HCT116 (cell line): ENCODE measurements around the gene KCNAB3. TPM values are rescaled to one million over a fixed set of nuclear protein-coding genes. Genes with fewer than 3 reads are reported as not detected.

Source experiments
- ATAC-seq: fragments of 200-7000 bp; cut with Tn5 transposase; 2 replicates; pipeline ENCODE4 v1.9.1; 2020; ENCODE audit warnings: mild to moderate bottlenecking, moderate library complexity
- BruUV-seq: library from RNA; stranded (reverse); fragments of 400-500 nt; replicated peaks from 2 replicates; lab custom pipeline; 2021; lab: Mats Ljungman, UMichigan
- CTCF ChIA-PET: fragments of 300-600 bp; sonication (Branson Sonifier 250); formaldehyde crosslinking; loops from one replicate; lab custom pipeline; 2021; ENCODE audit warnings: antibody characterized with exemption; lab: Charles Lee
- POLR2A ChIA-PET: fragments of 300-600, 350-600 bp; sonication (Branson Sonifier 250); formaldehyde crosslinking; loops from one replicate; lab custom pipeline; 2021; ENCODE audit warnings: antibody characterized with exemption; lab: Charles Lee
- RAD21 ChIA-PET, 2 experiments: fragments of 300-600 bp; sonication (Branson Sonifier 250); formaldehyde crosslinking; loops; one replicate each; lab custom pipeline; 2023; ENCODE audit warnings: low total read pairs in 2 of 2; ENCODE audit not compliant: uncharacterized antibody in 2 of 2, unreplicated experiment in 2 of 2, low non-redundant PET in 1 of 2; lab: Charles Lee
- DNase-seq: peaks from one replicate; pipeline ENCODE4 v3.0.0-alpha.2; 2010; ENCODE audit warnings: low read depth, low spot score
- H2AFZ ChIP-seq: fragments of 200-600 bp; shearing (Covaris generic), sonication (generic); 2 replicates; pipeline ENCODE4 v1.6.1; 2017; ENCODE audit warnings: low read depth, mixed run types, mixed read lengths, antibody characterized with exemption, low read length; ENCODE audit not compliant: poor library complexity, severe bottlenecking
- H3K27ac ChIP-seq: 2 replicates; pipeline ENCODE4 v1.5.1; 2012; ENCODE audit warnings: low read depth, low read length
- H3K27me3 ChIP-seq: fragments of 200-600 bp; sonication (generic); 2 replicates; pipeline ENCODE4 v1.6.1; 2016; ENCODE audit warnings: mixed run types, low read length, mixed read lengths; ENCODE audit not compliant: insufficient read depth
- H3K36me3 ChIP-seq, 2 experiments: fragments of 200-500 bp in 1 of 2; fragments of 200-600 bp in 1 of 2; sonication (Bioruptor generic) in 1 of 2; sonication (generic) in 1 of 2; 2 replicates each; pipeline versions ENCODE4 v1.5.1 to v1.6.1; 2014 to 2016; ENCODE audit warnings: low read length in 2 of 2, inconsistent platforms in 1 of 2, mixed read lengths in 1 of 2, mixed run types in 1 of 2; ENCODE audit not compliant: insufficient read depth in 2 of 2, control insufficient read depth in 1 of 2
- H3K4me1 ChIP-seq, 2 experiments: fragments of 200-600 bp in 1 of 2; sonication (generic) in 1 of 2; 2 replicates each; pipeline versions ENCODE4 v1.5.1 to v1.6.1; 2012 to 2017; ENCODE audit warnings: low read length in 2 of 2, inconsistent platforms in 1 of 2, mild to moderate bottlenecking in 1 of 2, mixed read lengths in 1 of 2, mixed run types in 1 of 2, moderate library complexity in 1 of 2; ENCODE audit not compliant: insufficient read depth in 2 of 2, control insufficient read depth in 1 of 2
- H3K4me2 ChIP-seq: fragments of 200-600 bp; sonication (generic); 2 replicates; pipeline ENCODE4 v1.6.1; 2017; ENCODE audit warnings: mixed run types, low read length, mixed read lengths
- H3K4me3 ChIP-seq, 2 experiments: fragments of 200-600 bp in 1 of 2; sonication (generic) in 1 of 2; replicated peaks in 1 of 2; 2 replicates each; pipeline ENCODE4 v1.5.1; 2011 to 2016; ENCODE audit warnings: low read length in 2 of 2, control low read depth in 1 of 2, low read depth in 1 of 2, mild to moderate bottlenecking in 1 of 2, mixed read lengths in 1 of 2, mixed run types in 1 of 2
- H3K79me2 ChIP-seq: fragments of 200-600 bp; sonication (generic); 2 replicates; pipeline ENCODE4 v1.6.1; 2017; ENCODE audit warnings: mild to moderate bottlenecking, mixed run types, low read length, moderate library complexity, mixed read lengths; ENCODE audit not compliant: insufficient read depth
- H3K9ac ChIP-seq: fragments of 200-600 bp; sonication (generic); 2 replicates; pipeline ENCODE4 v1.6.1; 2016; ENCODE audit warnings: low read length, mixed read lengths
- H3K9me2 ChIP-seq: fragments of 200-600 bp; sonication (generic), shearing (Covaris generic); 2 replicates; pipeline ENCODE4 v1.6.1; 2017; ENCODE audit warnings: mixed run types, mild to moderate bottlenecking, moderate library complexity; ENCODE audit not compliant: insufficient read depth
- H3K9me3 ChIP-seq, 2 experiments: fragments of 200-500 bp in 1 of 2; fragments of 200-600 bp in 1 of 2; sonication (Bioruptor generic) in 1 of 2; sonication (generic) in 1 of 2; 2 replicates each; pipeline ENCODE4 v1.6.1; 2014 to 2017; ENCODE audit warnings: low read length in 2 of 2, mixed read lengths in 2 of 2, inconsistent platforms in 1 of 2, low read depth in 1 of 2, mild to moderate bottlenecking in 1 of 2, mixed run types in 1 of 2, moderate library complexity in 1 of 2; ENCODE audit not compliant: control insufficient read depth in 1 of 2, insufficient read depth in 1 of 2
- H4K20me1 ChIP-seq: fragments of 200-600 bp; sonication (generic), shearing (Covaris generic); 2 replicates; pipeline ENCODE4 v1.6.1; 2017; ENCODE audit warnings: mixed run types, mild to moderate bottlenecking, moderate library complexity; ENCODE audit not compliant: insufficient read depth
- CTCF ChIP-seq, 3 experiments: fragments of 200-600 bp in 1 of 3; sonication (generic) in 1 of 3; IDR thresholded peaks in 2 of 3; conservative IDR thresholded peaks in 1 of 3; 2 replicates each; pipeline ENCODE4 v1.5.1; 2012 to 2017; ENCODE audit warnings: low read depth in 2 of 3, low read length in 2 of 3, antibody characterized with exemption in 1 of 3, borderline replicate concordance in 1 of 3, control low read depth in 1 of 3, mild to moderate bottlenecking in 1 of 3, mixed read lengths in 1 of 3, mixed run types in 1 of 3, moderate library complexity in 1 of 3; ENCODE audit not compliant: insufficient read depth in 1 of 3
- EGR1 ChIP-seq: IDR thresholded peaks from 2 replicates; pipeline ENCODE4 v1.6.1; 2012; ENCODE audit warnings: low read depth
- SRF ChIP-seq: IDR thresholded peaks from 2 replicates; pipeline ENCODE4 v1.6.1; 2012; ENCODE audit warnings: low read depth
- YY1 ChIP-seq: IDR thresholded peaks from 2 replicates; pipeline ENCODE4 v1.6.1; 2011; ENCODE audit warnings: low read length, low read depth, moderate library complexity, mild to moderate bottlenecking; ENCODE audit not compliant: insufficient replicate concordance; ENCODE audit errors: extremely low read depth
- intact Hi-C: fragments of 100-400 bp; cut with micrococcal nuclease; formaldehyde crosslinking; loops from 2 replicates; pipeline ENCODE4 v1.10.0; 2022
- total RNA-seq: library from RNA; stranded (reverse); gene quantifications from one replicate; pipeline ENCODE4 v1.2.1, GENCODE V29; 2021; ENCODE audit not compliant: unreplicated experiment
- TF ChIP-seq, protein P1 (sequence below): IDR thresholded peaks from 2 replicates; pipeline ENCODE4 v1.6.1; 2012; ENCODE audit warnings: low read depth

Gene KCNAB3
- total RNA-seq, 1 experiment from 2014 or later: 7.1 TPM

DNA sequence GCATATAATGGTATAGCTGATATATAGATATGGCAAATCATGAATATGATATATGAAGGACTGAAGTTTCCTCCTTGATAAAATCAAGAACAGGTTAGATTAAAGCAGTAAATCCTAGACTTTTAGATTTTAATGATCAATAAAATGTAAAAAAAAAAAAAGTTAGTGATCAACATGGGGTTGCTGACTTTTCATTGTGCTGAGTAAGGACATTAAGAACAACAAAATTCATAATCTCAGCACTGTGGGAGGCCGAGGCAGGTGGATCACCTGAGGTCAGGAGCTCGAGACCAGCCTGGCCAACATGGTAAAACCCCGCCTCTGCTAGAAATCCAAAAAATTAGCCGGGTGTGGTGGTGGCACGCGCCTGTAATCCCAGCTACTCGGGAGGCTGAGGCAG lies 51.4 kb downstream of the KCNAB3 start:
- Histone ChIP-seq H3K9ac (no peak overlapping the region), H3K4me2 (no peak overlapping the region), H3K27me3 (no peaks in the 10 kb centered on the region), H3K9me3 (no peaks in the 10 kb centered on the region), H3K79me2 (no peaks in the 10 kb centered on the region), H3K36me3 (peaks cover 0 to 3% of the 10 kb centered on the region in 2 experiments; a peak in 2 of 4 replicates), H3K4me1 (no peaks in the 10 kb centered on the region), H3K9me2 (no peaks in the 10 kb centered on the region), H2AFZ (no peak overlapping the region), H4K20me1 (no peaks in the 10 kb centered on the region), H3K27ac (no peak overlapping the region), H3K4me3 (no peak overlapping the region)
- BruUV-seq: no TSS peak
- ChIA-PET CTCF (no interaction called here), POLR2A (no interaction called here), RAD21 (no interaction called here)
- TF ChIP-seq EGR1 (no peak), SRF (no peak), CTCF (IDR thresholded peaks at IDR 0.05 in 2 of 3, conservative IDR thresholded peaks at IDR 0.05 in 1 of 3; ENCODE audit: borderline replicate concordance in 1 of 3, insufficient read depth in 1 of 3, low read depth in 2 of 3, low read length in 2 of 3) (no peak), YY1 (no peak)
- TF ChIP-seq, protein P1, sequence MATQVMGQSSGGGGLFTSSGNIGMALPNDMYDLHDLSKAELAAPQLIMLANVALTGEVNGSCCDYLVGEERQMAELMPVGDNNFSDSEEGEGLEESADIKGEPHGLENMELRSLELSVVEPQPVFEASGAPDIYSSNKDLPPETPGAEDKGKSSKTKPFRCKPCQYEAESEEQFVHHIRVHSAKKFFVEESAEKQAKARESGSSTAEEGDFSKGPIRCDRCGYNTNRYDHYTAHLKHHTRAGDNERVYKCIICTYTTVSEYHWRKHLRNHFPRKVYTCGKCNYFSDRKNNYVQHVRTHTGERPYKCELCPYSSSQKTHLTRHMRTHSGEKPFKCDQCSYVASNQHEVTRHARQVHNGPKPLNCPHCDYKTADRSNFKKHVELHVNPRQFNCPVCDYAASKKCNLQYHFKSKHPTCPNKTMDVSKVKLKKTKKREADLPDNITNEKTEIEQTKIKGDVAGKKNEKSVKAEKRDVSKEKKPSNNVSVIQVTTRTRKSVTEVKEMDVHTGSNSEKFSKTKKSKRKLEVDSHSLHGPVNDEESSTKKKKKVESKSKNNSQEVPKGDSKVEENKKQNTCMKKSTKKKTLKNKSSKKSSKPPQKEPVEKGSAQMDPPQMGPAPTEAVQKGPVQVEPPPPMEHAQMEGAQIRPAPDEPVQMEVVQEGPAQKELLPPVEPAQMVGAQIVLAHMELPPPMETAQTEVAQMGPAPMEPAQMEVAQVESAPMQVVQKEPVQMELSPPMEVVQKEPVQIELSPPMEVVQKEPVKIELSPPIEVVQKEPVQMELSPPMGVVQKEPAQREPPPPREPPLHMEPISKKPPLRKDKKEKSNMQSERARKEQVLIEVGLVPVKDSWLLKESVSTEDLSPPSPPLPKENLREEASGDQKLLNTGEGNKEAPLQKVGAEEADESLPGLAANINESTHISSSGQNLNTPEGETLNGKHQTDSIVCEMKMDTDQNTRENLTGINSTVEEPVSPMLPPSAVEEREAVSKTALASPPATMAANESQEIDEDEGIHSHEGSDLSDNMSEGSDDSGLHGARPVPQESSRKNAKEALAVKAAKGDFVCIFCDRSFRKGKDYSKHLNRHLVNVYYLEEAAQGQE: no peak
- ATAC-seq (no peak), DNase-seq (no peak)
- intact Hi-C loops: no loop called here
